Stimulated activated CD4-positive, alpha-beta T cell treated with anti-CD3 and anti-CD28 coated beads, Interleukin-15, amount 100 ng/mL, for 48 hours (primary cell): ENCODE data around the gene ADGRB3.
A peak's percentile ranks its signal among the peaks of the same experiment; 100 is the strongest.
"Not testable (repeated sequence)": the region's sequence is repeated elsewhere in the genome, so short reads cannot be mapped to it uniquely, and the experiment has no call there.

ENCODE experiments used
- DNase-seq, 2 donors: peaks; one replicate each; pipeline ENCODE4 v3.0.0-alpha.2; 2020; ENCODE audit warnings: low read depth in 2 of 2

The ADGRB3 gene

DNA sequence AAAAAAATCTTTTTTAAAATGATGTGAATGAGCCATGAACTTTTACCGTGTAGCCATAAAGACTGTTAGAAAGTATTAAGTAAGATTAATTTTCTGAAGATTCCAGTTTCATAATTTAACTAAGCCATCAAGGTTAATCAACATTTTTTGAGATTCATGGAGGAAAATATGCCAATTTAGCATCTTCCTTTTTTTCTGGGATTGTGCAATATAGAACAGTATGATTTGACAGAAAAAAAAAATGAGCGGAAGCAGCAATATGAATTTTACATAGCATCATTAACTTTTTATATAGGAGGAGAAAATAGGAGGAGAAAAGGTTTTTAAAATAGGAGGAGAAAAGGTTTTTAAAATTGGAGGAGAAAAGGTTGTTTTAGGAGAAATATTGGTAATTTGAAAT, 306.3 kb downstream of the ADGRB3 start:
- DNase-seq = no peak

DNA sequence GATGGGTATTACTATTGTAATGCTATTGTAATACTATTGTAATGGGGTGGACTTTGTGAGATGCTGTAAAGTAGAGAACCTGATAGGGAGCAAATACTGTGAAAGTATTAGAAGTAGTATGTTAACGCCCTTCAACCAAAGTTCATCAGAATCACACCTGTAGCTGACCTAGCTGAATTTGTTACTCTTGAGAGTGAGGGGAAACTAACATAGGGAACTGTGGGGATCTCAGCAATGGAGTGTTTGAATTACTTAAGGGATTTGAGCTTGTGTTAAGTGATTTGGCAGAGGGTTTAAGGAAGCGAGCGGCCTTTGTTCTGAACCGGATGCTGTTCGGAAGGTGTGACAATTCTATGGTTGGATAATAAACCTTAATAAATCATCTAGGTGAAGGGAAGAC, 312.6 kb downstream of the ADGRB3 start:
- DNase-seq = no peak

DNA sequence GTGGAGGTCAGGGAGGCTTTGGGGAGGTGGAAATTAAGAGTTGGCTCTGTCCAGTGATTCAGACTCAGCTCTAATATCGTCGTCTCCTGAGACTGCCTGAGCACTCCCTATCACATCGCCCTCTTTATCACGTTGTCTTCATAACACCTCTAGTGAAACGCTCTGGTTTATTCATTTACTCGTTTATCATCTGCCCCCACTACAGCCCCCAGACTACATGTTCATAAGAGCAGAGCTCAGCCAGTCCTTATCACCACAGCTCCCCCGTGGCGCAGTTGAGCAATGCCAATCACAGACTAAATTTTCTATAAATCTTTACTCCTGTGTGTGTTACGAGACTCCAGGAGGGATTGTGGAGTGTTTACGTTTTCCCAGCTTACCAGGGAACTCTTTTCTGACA, 316.2 kb downstream of the ADGRB3 start:
- DNase-seq = no peak

DNA sequence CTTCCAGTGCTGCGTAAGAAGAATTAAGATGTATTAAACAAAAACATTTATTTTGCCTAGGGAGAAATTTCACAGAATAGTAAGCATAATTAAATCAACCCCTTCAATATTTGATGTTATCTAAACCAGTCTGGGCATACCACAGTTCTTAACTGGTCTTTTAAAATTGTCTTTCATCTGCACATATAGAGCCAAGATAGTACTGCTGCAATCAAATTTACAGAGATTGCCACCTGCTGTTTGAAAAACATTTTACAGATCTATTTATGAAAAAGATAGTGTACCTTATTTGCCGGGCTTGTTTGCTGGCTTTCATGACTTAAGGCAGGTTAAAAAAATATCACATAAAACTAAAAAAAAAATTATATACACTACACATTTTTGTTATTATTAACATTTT, 323.2 kb downstream of the ADGRB3 start:
- no peak for DNase-seq

DNA sequence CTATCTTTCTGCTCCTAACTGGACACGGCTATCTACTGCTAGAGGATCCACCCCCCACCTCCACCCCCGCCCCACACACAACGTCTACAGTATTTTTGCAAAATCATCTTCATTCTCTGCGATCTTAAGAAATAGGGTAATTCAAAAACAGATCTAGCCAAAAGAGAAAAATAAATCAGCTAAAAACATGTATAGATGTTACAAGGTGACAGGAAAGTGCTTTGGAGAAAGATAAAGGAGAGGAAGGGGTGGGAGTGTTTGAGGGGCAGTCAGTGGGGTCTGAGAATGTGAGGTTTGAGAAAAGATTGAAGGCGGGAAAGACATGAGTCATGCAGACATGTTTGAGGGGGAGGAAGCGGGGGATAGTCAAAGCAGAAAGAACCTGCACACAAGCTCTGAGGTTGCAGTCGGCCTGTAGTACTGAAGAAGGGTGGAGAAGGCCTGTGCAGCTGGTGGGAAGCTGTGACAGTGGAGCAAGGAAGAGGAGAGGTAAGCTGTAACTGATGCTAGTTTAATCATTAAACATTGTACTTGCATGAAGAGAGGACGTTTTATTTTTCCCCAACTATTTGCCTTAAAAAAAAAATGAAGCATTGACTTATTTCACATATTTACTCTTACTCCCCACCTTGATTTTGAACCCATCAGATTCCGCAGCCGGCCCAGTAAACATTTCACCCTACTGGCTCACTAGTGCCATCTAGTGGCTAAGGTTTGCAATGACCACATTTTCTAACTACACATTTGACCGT, 332.6 kb downstream of the ADGRB3 start:
- peak; percentile 2 to 45 for DNase-seq

DNA sequence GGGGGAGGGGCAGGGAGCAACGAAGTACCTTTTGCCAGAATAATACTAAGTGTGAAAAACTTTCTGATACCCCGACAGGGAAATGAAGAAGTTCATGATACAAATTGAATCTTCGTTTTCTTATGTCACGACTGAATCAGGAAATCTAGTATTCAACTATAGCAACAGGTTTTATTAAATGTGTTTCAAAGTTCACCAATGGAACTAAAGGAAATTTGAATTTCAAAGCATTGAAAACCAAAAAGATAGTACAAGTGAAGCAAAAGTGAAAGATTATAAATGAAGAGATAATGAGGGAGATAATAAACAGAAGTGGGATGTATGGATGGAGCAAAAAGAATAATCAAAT, 333.2 kb downstream of the ADGRB3 start:
- no peak for DNase-seq

DNA sequence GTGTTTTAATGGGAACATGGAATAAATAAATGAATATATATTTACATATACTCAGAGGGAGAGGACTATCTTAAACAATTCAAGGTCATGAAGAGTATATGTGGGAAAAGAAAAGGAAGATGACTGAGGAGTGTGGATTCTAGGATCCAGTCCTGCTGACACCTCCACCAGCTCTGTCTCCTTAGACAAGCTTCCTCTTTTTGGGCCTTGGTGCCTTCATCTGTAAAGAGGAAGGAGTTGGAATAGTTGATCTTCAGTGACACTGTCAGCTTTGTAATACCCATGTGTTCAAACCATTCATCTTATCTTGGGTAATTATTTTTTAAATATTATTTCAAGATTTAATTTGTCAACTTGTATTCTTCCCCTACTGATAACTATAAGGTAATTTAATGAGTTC, 338.0 kb downstream of the ADGRB3 start:
- no peak for DNase-seq

DNA sequence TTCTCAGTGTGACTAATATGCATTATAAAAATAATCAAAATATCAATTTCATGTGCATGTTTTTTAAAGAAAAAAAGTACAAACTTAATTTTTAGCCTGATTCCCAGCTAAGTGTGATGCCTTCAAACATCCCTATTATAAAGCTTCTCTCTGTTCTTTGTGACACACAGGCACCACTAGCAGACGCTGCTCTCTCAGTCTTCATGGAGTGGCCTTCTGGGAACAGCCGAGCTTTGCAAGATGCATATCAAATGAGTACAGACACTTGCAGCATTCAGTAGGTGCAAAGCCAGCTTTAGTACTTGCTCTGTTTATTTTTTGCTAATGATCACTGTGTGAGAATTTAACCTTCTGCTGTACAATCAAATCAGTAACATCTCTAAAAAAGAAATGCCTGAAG, 340.0 kb downstream of the ADGRB3 start:
- no peak for DNase-seq

DNA sequence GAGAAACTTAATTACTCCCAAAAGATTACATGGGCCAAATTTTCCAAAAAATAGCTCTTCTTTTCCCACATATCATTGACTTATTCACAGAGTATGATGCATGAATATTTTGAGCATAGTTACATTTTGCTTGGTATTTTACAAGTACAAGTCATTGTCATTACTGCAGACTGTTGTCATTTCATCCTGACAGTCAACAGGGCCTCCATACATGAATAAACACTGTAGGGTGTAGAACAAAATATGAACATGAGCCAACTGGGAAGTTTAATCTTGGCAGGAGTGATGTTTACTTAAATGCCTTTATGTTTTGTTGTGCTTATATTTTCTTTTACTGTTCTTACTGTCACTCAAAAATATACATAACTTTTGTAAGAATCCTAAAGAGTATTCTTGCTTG, 340.7 kb downstream of the ADGRB3 start:
- no peak for DNase-seq

DNA sequence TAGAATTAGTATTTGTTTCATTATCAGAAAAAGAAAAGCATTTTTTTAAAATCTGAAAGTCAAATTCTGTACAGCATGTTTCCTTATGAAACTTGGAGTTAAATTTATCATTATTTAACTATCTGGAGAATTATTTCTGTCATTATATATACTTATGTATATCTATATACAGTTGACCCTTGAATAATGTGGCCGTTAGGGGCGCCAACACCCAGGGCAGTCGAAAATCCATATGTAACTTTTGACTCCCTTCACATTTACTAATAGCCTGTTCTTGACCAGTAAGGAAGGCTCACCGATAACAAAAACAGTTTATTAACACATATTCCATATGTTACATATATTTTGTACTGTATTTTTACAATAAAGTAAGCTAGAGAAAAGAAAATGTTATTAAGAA, 341.2 kb downstream of the ADGRB3 start:
- no peak for DNase-seq

DNA sequence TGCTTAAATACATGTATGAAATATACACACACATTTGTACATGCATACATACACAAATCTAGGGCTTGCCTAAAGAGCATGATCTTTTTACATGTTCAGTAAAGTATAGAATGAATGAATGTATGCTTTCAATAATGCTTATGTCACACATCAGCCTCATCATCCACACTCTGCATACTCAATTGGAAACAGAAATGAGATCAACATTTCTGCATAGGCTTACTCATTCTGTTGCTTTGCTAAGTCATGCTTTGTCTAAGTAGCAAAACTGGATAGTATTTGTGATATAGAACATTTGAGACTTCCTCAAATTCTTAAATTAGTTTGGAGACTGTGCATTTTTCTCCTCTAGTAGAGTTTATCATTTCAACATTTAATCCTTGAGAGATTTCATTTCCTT, 343.3 kb downstream of the ADGRB3 start:
- no peak for DNase-seq

DNA sequence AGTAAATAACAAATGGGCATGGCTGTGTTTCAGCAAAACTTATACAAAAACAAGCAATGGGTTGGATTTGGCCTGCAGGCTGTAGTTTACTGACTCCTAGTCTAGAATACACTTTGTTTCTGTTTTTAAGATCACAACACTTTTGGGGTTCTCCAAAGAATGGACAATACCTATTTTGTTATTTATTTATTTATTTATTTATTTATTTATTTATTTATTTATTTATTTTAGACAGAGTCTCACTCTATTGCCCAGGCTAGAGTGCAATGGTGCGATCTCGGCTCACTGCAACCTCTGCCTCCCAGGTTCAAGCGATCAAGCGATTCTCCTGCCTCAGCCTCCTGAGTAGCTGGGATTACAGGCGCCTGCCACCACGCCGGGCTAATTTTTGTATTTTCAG, 346.6 kb downstream of the ADGRB3 start:
- DNase-seq = not testable (repeated sequence)

DNA sequence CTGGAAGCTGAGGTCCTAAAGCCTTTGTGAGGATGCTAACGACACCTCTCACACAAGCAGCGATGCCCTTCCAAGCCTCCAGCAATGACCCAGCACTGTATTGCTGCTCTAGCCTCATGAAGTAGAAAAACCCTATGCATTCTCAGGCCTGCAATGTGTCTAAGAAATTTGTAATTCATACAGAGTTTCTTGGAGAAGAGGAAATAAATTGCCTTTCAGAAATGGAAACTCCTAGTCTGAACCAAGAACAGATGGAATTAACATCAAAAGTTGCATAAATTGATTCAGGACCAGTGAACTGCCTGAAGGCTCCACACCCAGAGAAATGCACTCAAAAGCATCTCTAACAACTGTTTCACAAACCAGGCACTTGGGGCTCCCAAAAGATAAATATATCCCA, 353.6 kb downstream of the ADGRB3 start:
- DNase-seq = no peak

DNA sequence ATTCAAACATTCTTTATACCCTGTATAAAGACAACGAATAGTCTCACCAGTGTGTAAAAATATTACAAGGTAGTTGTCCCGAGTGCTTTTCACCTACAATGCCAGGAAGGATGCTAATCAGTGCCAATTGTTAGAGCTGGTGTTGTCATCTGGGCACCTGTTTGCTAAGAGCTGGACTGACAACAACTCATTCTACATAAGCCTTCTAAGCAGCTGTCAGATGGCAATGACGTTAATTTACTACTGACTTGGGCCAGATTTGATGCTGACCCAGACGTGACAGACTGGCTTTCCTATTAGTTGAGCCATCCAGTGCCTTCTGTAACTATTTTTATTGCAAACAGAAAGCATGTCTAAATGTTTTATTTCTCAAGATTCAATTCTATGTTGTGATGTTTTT, 355.2 kb downstream of the ADGRB3 start:
- no peak for DNase-seq

DNA sequence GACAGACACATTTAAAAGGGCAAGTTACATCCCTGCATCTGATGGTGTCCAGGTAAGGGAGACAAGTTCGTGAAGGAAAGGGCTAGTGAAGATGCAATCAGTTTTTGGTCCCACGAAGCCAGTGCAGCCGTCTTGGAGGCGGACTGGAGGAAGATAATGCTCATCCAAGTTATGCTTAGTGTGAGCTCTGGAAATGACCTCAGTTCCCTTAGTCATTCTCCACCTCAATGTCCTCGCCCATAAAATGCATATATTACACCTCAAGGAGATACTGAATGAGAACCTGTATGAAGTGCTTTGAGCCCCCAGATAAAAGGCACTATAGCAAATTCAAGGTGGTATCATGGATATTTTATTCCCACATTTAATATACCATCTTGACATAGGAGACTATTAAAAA, 358.8 kb downstream of the ADGRB3 start:
- no peak for DNase-seq

DNA sequence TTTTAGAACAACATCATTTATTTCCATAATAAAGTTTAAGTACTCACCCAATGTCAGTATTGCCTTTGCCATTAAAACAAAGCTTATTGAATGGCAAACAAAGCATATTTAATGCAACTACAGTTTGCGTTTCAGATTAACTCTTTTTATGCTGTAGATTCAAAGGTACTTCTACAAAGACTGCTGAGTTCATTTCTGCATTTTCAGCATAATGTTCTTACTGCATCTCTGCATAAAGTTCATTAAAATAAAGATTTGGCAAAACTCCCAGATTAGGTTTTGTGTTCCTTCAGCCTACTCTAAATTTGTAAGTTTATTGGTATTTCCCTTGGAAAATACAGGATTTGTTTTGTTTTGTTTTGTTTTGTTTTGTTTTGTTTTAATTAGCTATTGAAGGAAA, 359.4 kb downstream of the ADGRB3 start:
- DNase-seq = no peak

DNA sequence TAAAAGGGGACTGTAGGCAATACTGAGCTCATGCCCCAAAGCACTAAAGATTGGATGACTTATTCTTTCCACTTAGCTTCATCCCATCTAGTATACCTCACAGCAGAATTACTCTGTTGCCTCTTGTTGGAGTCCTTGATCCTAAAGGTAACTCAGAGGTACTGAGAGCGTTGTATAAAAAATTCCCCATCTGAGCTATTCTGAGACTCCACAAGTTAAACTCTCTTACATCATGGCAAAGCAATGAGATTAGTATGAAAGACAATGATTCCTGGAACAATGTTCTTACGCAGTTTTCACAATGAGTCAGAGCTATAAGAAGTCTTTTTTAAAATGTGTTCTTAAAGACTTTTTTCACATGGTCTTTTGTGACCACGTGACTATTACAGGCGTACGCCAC, 370.1 kb downstream of the ADGRB3 start:
- DNase-seq = no peak

DNA sequence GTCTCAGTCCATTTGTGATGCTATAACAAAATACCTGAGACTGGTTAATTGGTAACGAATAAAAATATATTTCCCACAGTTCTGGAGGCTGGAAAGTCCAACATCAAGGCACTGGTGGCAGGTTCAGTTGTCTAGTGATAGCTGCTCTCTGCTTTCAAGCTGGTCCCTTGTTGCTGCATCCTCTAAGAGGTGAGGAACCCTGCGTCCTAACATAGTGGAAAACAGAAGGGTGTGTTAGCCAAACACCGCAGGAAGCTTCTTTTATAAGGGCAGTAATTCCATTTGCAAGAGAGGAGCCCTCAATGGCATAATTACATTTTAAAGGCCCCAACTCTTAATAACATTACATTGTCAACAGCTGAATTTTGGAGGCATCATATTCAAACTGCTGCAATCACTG, 372.7 kb downstream of the ADGRB3 start:
- no peak for DNase-seq

DNA sequence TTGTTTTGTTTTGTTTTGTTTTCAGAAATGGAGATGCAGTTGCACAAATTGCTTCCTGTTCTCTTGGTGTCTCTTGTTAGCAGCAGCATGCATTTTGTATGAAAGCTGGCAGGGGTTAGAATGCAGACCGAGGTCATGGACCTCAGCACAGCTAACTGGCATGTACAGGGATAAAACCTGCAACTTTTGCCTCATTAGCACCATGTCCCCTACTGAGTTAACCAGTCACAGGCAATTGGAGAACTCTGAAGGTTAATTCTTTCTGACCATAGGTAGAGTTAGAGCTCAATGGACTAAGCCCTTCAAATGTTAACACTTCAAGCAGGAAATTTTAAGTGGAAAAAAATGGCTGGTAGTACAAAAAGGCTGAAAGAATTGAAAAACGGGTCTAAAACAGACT, 377.1 kb downstream of the ADGRB3 start:
- DNase-seq = no peak

DNA sequence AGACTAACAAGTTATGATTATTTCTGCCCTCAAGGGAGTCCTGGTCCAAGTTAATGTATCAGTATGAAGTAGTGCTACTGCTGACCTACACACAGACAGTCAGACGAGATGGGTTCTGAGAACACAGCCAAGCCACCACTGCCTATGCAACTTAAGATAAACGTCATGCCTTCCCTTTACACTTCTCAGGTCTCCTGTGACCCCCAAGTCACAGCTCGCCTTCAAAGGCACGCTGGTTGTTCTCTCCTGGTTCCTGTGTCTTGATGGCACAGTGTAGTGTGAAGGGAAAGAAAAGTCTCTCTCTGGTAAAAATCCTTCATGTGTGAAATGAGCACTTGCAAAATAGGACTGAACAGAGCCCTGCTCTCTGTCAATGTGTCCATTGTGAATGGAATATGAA, 377.8 kb downstream of the ADGRB3 start:
- no peak for DNase-seq

DNA sequence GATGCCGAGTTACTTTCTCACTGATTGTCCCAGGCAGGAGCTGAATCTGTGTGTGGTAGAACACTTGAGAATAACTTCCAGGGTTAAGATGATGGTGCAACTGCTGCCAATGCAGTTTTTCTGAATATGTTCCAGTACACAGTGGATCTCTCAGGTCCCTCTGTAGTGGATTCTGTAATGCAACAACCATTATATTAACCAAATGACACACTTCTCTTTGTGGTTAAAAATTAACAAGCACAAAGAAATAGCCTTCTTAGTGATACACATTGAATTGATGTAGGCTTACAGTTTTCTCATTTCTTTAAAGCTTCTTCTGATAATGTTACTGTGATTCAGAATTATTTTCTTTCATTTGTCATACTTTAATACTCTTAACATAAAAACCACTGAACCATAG, 383.8 kb downstream of the ADGRB3 start:
- DNase-seq = no peak

DNA sequence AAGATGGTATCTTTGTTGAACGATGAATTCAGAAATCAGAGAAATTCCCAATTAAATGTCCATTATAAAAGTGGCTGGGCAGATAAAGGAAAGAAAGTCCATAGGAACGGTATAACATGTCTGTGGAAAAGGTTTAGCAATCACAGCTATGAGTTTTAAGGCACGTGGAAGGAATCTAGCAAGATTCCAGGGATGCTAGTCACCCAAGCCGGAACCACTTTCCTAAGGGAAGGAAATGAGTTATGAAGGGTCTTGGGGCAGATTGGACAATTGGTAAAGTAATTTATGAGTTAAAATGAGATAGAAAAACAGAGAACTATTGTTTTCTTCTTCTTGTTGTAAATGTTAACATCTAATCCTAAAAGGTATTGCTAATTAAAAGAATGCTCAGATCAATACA, 384.8 kb downstream of the ADGRB3 start:
- DNase-seq = no peak

DNA sequence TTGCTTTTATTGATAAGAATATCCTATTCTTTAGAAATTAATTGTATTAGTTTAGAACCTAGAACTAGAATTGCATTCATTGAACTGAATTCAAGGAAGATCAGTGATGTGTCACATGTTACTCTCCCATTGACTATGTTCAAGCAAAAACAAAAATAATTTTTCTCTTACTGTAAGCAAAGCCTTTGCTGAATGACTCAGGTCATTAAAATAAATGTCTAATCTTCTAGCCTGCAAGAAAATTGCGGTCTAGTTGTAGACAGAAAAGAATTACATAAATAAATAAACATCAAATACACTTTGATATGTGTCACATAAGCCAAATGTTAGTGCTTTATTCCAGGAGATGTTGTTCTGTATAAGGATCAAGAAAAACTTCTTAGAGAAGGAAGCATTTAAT, 387.9 kb downstream of the ADGRB3 start:
- no peak for DNase-seq

DNA sequence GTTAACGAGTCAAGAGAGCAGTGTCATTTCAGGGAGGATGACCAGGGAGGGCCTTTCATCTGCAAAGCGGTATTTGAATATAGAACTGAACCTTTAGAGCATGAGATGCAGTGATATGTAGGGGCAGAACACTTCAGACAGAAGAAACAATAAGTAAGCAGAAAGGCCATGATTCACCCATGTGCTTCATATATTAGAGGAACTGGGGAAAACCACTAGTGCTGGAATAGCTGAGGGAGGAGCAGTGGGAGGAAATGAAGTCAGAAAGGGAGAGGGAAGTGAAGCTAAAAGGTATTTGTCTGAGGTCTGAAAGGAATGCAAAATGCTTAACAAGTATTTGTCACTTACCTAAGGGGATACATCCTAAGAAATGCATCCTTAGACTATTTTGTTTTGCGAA, 391.2 kb downstream of the ADGRB3 start:
- DNase-seq = no peak

DNA sequence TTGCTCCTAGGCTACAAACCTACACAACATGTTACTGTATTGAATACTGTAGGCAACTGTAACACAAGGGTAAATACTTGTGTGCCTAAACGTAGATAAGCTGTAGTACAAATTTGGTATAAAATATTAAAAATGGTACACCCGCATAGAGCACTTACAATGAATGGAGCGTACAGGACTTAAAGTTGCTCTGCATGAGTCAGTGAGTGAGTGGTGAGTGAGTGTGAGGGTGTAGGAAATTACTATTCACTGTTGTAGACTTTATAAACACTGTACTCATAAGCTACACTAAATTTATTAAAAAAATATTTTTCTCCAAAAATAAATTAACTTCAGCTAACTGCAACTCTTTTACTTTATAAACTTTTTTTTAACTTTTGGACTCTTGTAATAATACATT, 391.6 kb downstream of the ADGRB3 start:
- no peak for DNase-seq
